ENCODE measurements around the gene LSAMP.

The LSAMP gene

GRCh38 chr3:116302087-116302747 is 143.1 kb downstream of the LSAMP start:
- Histone ChIP-seq H3K4me2 (ENCODE audit: insufficient read depth, low read length) (no peak overlapping the region), H3K9me3 (ENCODE audit: insufficient read depth, low read length, severe bottlenecking) (no peaks in the 10 kb centered on the region), H2AFZ (ENCODE audit: low read depth, low read length) (no peak overlapping the region), H3K27me3 (ENCODE audit: insufficient read depth, low read length, poor library complexity) (no peaks in the 10 kb centered on the region), H3K9ac (ENCODE audit: low read depth, low read length) (no peak overlapping the region), H3K4me1 (ENCODE audit: insufficient read depth, low read length) (no peaks in the 10 kb centered on the region), H3K27ac (ENCODE audit: low read length) (no peak overlapping the region), H3K4me3 (ENCODE audit: low read depth in 1 of 2, low read length in 2 of 2) (no peak overlapping the region), H3K36me3 (ENCODE audit: insufficient read depth, low read length) (no peaks in the 10 kb centered on the region), H4K20me1 (ENCODE audit: insufficient read depth, low read length) (no peaks in the 10 kb centered on the region), H3K79me2 (ENCODE audit: insufficient read depth, low read length) (no peaks in the 10 kb centered on the region)
- DNase-seq (no peak), ATAC-seq (ENCODE audit: insufficient read depth, low read depth) (no peak)
- no peak for TF ChIP-seq CTCF (IDR thresholded peaks at IDR 0.05; ENCODE audit: borderline replicate concordance, extremely low read depth, low read length, poor library complexity, severe bottlenecking)
- TF ChIP-seq EZH2 (IDR thresholded peaks at IDR 0.05; ENCODE audit: borderline replicate concordance, low read depth, low read length, severe bottlenecking) = no peak

- DNase-seq (no peak), ATAC-seq (ENCODE audit: insufficient read depth, low read depth) (no peak)
These were observed 143.9 kb downstream of the LSAMP start for GRCh38 chr3:116301422-116301821.

GRCh38 chr3:116300226-116300625 is 145.1 kb downstream of the LSAMP start:
- TF ChIP-seq EZH2 (IDR thresholded peaks at IDR 0.05; ENCODE audit: borderline replicate concordance, low read depth, low read length, severe bottlenecking) (no peak), CTCF (IDR thresholded peaks at IDR 0.05; ENCODE audit: borderline replicate concordance, extremely low read depth, low read length, poor library complexity, severe bottlenecking) (no peak)
- Histone ChIP-seq H3K4me3 (ENCODE audit: low read depth in 1 of 2, low read length in 2 of 2) (no peak overlapping the region), H2AFZ (ENCODE audit: low read depth, low read length) (no peak overlapping the region), H3K9ac (ENCODE audit: low read depth, low read length) (no peak overlapping the region), H3K27ac (ENCODE audit: low read length) (no peak overlapping the region), H3K27me3 (ENCODE audit: insufficient read depth, low read length, poor library complexity) (no peaks in the 10 kb centered on the region), H3K79me2 (ENCODE audit: insufficient read depth, low read length) (no peaks in the 10 kb centered on the region), H3K36me3 (ENCODE audit: insufficient read depth, low read length) (no peaks in the 10 kb centered on the region), H3K9me3 (ENCODE audit: insufficient read depth, low read length, severe bottlenecking) (no peaks in the 10 kb centered on the region), H4K20me1 (ENCODE audit: insufficient read depth, low read length) (no peaks in the 10 kb centered on the region), H3K4me1 (ENCODE audit: insufficient read depth, low read length) (no peaks in the 10 kb centered on the region), H3K4me2 (ENCODE audit: insufficient read depth, low read length) (no peak overlapping the region)
- DNase-seq (no peak), ATAC-seq (ENCODE audit: insufficient read depth, low read depth) (no peak)

More at GRCh38 chr3:116301422-116301821, 143.9 kb downstream of the LSAMP start:
- Histone ChIP-seq H3K9me3 (ENCODE audit: insufficient read depth, low read length, severe bottlenecking) (no peaks in the 10 kb centered on the region), H3K4me2 (ENCODE audit: insufficient read depth, low read length) (no peak overlapping the region), H3K4me3 (ENCODE audit: low read depth in 1 of 2, low read length in 2 of 2) (no peak overlapping the region), H3K9ac (ENCODE audit: low read depth, low read length) (no peak overlapping the region), H3K79me2 (ENCODE audit: insufficient read depth, low read length) (no peaks in the 10 kb centered on the region), H3K36me3 (ENCODE audit: insufficient read depth, low read length) (no peaks in the 10 kb centered on the region), H3K27me3 (ENCODE audit: insufficient read depth, low read length, poor library complexity) (no peaks in the 10 kb centered on the region), H4K20me1 (ENCODE audit: insufficient read depth, low read length) (no peaks in the 10 kb centered on the region), H3K27ac (ENCODE audit: low read length) (no peak overlapping the region), H2AFZ (ENCODE audit: low read depth, low read length) (no peak overlapping the region), H3K4me1 (ENCODE audit: insufficient read depth, low read length) (no peaks in the 10 kb centered on the region)
- TF ChIP-seq EZH2 (IDR thresholded peaks at IDR 0.05; ENCODE audit: borderline replicate concordance, low read depth, low read length, severe bottlenecking) = no peak
- TF ChIP-seq CTCF (IDR thresholded peaks at IDR 0.05; ENCODE audit: borderline replicate concordance, extremely low read depth, low read length, poor library complexity, severe bottlenecking) = no peak

All from DND-41 (cell line).